ENCODE results near the gene ANKRD13D. TPM values are rescaled to one million over a fixed set of nuclear protein-coding genes. Genes with fewer than 3 reads are reported as not detected.

The ANKRD13D gene
- total RNA-seq, 1 experiment from 2014 or later: 107 TPM

Other genes starting within 250 kb of the ANKRD13D start
- 54.3 and 62.8 TPM in 2 replicates for gene RHOD, start 232.5 kb upstream of the ANKRD13D start, total RNA-seq (2014; rRNA removed; shearing (Covaris generic))
- 49.3 and 59.9 TPM in 2 replicates for gene KDM2A, start 170.0 kb upstream of the ANKRD13D start, total RNA-seq (2014; rRNA removed; shearing (Covaris generic))
- gene GRK2, start 22.8 kb upstream of the ANKRD13D start, total RNA-seq (2014; rRNA removed; shearing (Covaris generic)): 270 and 294 TPM in 2 replicates
- gene SSH3, start 14.2 kb downstream of the ANKRD13D start, total RNA-seq (2014; rRNA removed; shearing (Covaris generic)): 180 TPM in 2 replicates
- 137 and 138 TPM in 2 replicates for gene POLD4, start 64.2 kb downstream of the ANKRD13D start, total RNA-seq (2014; rRNA removed; shearing (Covaris generic))
- 25.5 and 29.7 TPM in 2 replicates for gene CLCF1, start 84.3 kb downstream of the ANKRD13D start, total RNA-seq (2014; rRNA removed; shearing (Covaris generic))
- gene RAD9A, start 102.7 kb downstream of the ANKRD13D start, total RNA-seq (2014; rRNA removed; shearing (Covaris generic)): 35.2 and 38.4 TPM in 2 replicates
- 610 and 631 TPM in 2 replicates for gene PPP1CA, start 112.6 kb downstream of the ANKRD13D start, total RNA-seq (2014; rRNA removed; shearing (Covaris generic))
- gene TBC1D10C, start 114.8 kb downstream of the ANKRD13D start, total RNA-seq (2014; rRNA removed; shearing (Covaris generic)): 0.15 TPM in 1 of 2 replicates, not detected in the other
- 0.70 and 0.76 TPM in 2 replicates for gene CARNS1, start 126.4 kb downstream of the ANKRD13D start, total RNA-seq (2014; rRNA removed; shearing (Covaris generic))
- 125 and 137 TPM in 2 replicates for gene RPS6KB2, start 139.2 kb downstream of the ANKRD13D start, total RNA-seq (2014; rRNA removed; shearing (Covaris generic))
- gene PTPRCAP, start 148.4 kb downstream of the ANKRD13D start, total RNA-seq (2014; rRNA removed; shearing (Covaris generic)): 1.9 and 4.0 TPM in 2 replicates
- 357 and 366 TPM in 2 replicates for gene CORO1B, start 154.2 kb downstream of the ANKRD13D start, total RNA-seq (2014; rRNA removed; shearing (Covaris generic))
- 0.34 TPM in 1 of 2 replicates, not detected in the other for gene GPR152, start 163.4 kb downstream of the ANKRD13D start, total RNA-seq (2014; rRNA removed; shearing (Covaris generic))
- gene CABP4, start 166.1 kb downstream of the ANKRD13D start, total RNA-seq (2014; rRNA removed; shearing (Covaris generic)): 11.8 and 16.2 TPM in 2 replicates
- 42.5 and 67.7 TPM in 2 replicates for gene TMEM134, start 179.9 kb downstream of the ANKRD13D start, total RNA-seq (2014; rRNA removed; shearing (Covaris generic))
- gene AIP, start 193.7 kb downstream of the ANKRD13D start, total RNA-seq (2014; rRNA removed; shearing (Covaris generic)): 149 and 151 TPM in 2 replicates
- 60.8 and 67.1 TPM in 2 replicates for gene PITPNM1, start 216.1 kb downstream of the ANKRD13D start, total RNA-seq (2014; rRNA removed; shearing (Covaris generic))
- 99.2 and 102 TPM in 2 replicates for gene CDK2AP2, start 218.9 kb downstream of the ANKRD13D start, total RNA-seq (2014; rRNA removed; shearing (Covaris generic))
- gene CABP2, start 234.1 kb downstream of the ANKRD13D start, total RNA-seq (2014; rRNA removed; shearing (Covaris generic)): not detected in 2 replicates